ENCODE data around the gene PPP2R2C.

GRCh38 chr4:6377626-6378492, 94.6 kb downstream of the PPP2R2C start:
- no peak for TF ChIP-seq CEBPB (IDR thresholded peaks at IDR 0.05; ENCODE audit: low read depth, low read length)
- no peak for TF ChIP-seq RCOR1 (IDR thresholded peaks at IDR 0.05; ENCODE audit: insufficient replicate concordance, low read length)
- TF ChIP-seq POLR2A (IDR thresholded peaks at IDR 0.05; ENCODE audit: low read depth, low read length), result no peak
- TF ChIP-seq, protein P1, sequence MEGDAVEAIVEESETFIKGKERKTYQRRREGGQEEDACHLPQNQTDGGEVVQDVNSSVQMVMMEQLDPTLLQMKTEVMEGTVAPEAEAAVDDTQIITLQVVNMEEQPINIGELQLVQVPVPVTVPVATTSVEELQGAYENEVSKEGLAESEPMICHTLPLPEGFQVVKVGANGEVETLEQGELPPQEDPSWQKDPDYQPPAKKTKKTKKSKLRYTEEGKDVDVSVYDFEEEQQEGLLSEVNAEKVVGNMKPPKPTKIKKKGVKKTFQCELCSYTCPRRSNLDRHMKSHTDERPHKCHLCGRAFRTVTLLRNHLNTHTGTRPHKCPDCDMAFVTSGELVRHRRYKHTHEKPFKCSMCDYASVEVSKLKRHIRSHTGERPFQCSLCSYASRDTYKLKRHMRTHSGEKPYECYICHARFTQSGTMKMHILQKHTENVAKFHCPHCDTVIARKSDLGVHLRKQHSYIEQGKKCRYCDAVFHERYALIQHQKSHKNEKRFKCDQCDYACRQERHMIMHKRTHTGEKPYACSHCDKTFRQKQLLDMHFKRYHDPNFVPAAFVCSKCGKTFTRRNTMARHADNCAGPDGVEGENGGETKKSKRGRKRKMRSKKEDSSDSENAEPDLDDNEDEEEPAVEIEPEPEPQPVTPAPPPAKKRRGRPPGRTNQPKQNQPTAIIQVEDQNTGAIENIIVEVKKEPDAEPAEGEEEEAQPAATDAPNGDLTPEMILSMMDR (conservative IDR thresholded peaks at IDR 0.05; ENCODE audit: low read depth, low read length), result no peak
- no peak for TF ChIP-seq FOS (IDR thresholded peaks at IDR 0.05; ENCODE audit: low read depth, low read length)
- TF ChIP-seq SMC3 (IDR thresholded peaks at IDR 0.05; ENCODE audit: low read depth, low read length), result no peak
- TF ChIP-seq BHLHE40 (IDR thresholded peaks at IDR 0.05; ENCODE audit: low read depth, low read length), result no peak
- TF ChIP-seq MXI1 (IDR thresholded peaks at IDR 0.05; ENCODE audit: borderline replicate concordance, low read depth, low read length), result no peak
- TF ChIP-seq MAZ (IDR thresholded peaks at IDR 0.05; ENCODE audit: borderline replicate concordance, low read depth, low read length), result no peak
- TF ChIP-seq CHD1 (IDR thresholded peaks at IDR 0.05; ENCODE audit: low read depth, low read length), result no peak

Measured in IMR-90 (cell line).